ENCODE measurements around the gene RAB3A.

DNA sequence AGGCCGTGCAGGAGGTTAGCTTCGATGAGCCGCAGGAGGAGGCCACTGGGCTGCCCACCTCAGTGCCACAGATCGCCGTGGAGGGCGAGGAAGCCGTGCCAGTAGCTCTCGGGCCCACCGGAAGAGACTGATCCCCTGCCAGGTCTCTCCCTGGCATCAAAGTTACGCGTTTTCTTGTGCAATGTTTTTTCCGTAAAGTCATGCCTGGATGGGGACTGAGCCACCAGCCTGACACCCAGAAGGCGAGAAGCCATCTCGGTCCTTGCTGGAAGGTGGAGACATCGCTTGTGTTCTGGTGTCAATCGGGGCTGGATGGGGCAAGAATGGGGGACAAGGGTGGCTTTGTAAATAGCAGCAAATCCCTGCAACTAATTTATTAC is 54.3 kb downstream of the RAB3A start:
- TF ChIP-seq, protein P1, sequence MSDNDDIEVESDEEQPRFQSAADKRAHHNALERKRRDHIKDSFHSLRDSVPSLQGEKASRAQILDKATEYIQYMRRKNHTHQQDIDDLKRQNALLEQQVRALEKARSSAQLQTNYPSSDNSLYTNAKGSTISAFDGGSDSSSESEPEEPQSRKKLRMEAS (IDR thresholded peaks at IDR 0.05): no peak
- TF ChIP-seq CEBPB (IDR thresholded peaks at IDR 0.05): no peak
- no peak for TF ChIP-seq EGR1 (IDR thresholded peaks at IDR 0.05)
- TF ChIP-seq FOXM1 (IDR thresholded peaks at IDR 0.05; ENCODE audit: borderline replicate concordance, low read depth): no peak
- TF ChIP-seq YY1 (IDR thresholded peaks at IDR 0.05; ENCODE audit: low read depth): no peak
- TF ChIP-seq, protein P2, sequence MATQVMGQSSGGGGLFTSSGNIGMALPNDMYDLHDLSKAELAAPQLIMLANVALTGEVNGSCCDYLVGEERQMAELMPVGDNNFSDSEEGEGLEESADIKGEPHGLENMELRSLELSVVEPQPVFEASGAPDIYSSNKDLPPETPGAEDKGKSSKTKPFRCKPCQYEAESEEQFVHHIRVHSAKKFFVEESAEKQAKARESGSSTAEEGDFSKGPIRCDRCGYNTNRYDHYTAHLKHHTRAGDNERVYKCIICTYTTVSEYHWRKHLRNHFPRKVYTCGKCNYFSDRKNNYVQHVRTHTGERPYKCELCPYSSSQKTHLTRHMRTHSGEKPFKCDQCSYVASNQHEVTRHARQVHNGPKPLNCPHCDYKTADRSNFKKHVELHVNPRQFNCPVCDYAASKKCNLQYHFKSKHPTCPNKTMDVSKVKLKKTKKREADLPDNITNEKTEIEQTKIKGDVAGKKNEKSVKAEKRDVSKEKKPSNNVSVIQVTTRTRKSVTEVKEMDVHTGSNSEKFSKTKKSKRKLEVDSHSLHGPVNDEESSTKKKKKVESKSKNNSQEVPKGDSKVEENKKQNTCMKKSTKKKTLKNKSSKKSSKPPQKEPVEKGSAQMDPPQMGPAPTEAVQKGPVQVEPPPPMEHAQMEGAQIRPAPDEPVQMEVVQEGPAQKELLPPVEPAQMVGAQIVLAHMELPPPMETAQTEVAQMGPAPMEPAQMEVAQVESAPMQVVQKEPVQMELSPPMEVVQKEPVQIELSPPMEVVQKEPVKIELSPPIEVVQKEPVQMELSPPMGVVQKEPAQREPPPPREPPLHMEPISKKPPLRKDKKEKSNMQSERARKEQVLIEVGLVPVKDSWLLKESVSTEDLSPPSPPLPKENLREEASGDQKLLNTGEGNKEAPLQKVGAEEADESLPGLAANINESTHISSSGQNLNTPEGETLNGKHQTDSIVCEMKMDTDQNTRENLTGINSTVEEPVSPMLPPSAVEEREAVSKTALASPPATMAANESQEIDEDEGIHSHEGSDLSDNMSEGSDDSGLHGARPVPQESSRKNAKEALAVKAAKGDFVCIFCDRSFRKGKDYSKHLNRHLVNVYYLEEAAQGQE (IDR thresholded peaks at IDR 0.05; ENCODE audit: low read depth): no peak
- TF ChIP-seq CREB1 (IDR thresholded peaks at IDR 0.05; ENCODE audit: low read depth): no peak
- no peak for TF ChIP-seq EP300 (IDR thresholded peaks at IDR 0.05; ENCODE audit: borderline replicate concordance)
- no peak for TF ChIP-seq ZBTB7A (IDR thresholded peaks at IDR 0.05; ENCODE audit: low read depth)

All from Ishikawa (cell line).